Activated T-cell treated with anti-CD3 and anti-CD28 coated beads, Interleukin-2, amount 50 U/mL, for 1 hour (primary cell): ENCODE data around the gene NBDY.
A peak's percentile ranks its signal among the peaks of the same experiment; 100 is the strongest.
"Not testable (repeated sequence)": the region's sequence is repeated elsewhere in the genome, so short reads cannot be mapped to it uniquely, and the experiment has no call there.

Source experiments
- DNase-seq: peaks from one replicate; pipeline ENCODE4 v3.0.0-alpha.2; 2020

NBDY gene

DNA sequence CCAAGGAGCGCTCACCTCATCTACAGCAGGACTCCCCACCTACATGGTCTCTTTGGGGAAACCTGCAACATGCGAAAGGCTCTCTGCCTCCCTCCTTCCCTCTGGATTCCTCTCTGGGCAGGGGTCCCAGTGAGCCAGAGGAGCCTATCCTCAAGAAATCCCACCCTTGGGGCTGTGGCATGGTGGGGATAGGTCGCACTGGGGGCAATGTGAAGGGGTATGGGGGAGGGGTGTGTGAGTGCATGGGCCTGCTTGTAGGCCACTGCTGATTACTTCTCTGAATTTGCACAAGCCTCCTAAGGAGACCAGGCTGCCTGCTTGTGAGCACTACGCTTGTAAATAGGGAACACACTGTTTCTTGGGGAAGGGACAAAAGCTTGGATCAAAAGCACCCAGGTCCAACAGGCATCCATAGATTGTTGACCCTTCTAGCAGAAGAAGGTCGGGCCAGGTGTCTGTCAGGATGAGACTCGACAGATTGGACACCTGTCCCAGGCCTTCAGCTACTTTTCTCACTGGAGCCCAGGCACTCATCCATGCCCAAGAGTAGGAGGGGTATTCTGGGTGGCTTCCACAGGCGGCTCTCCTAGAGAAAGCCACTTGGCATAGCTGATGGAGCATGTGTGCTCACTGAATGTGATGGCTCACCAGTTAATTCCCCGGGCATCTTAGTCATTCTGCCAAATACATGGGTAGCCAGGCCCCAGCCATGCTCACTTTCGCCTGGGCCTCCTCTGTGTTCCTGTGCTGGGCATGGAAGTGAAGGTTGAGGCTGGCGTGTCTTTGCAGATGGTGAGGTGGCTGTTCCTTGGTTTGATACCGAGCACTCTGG is 75.0 kb downstream of the NBDY start:
- DNase-seq, result no peak

DNA sequence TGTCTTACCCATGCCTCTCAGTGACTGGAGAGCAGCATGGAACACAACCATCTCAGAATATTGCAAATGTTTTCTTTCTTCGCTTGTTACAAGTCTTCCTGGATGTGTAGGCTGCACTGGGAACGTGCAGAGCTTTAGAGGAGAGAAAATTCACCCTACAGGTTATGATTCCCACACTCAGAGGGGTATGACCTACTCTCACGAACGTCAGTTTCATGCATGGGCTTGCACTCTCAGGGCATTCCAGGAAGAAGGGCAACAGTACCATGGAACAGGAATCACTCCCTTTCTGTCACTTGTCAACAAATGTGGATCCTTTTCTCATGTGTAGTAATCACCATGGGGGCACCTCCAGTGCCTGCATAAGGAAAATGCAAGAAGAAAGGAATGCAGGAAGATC is 75.8 kb downstream of the NBDY start:
- DNase-seq, result no peak

DNA sequence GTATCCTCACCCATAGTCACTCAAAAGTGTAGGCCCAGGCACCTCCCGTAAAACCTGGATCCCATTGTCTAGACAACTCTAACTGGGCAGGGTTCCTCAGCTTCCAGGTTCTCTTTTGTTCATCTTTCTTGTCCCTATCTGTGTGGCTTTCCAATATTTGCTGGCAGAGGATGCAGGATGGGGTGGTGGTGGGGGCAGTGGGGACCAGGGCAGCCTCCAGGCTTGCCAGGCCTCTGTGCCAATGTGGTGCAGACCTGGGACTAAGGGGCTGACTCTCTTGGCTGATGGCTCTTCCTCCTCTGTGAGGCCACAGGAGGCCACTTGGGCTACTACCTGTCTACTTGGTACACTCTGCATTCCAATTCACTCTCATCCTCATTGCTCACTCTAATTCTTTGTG is 76.4 kb downstream of the NBDY start:
- DNase-seq, result no peak

DNA sequence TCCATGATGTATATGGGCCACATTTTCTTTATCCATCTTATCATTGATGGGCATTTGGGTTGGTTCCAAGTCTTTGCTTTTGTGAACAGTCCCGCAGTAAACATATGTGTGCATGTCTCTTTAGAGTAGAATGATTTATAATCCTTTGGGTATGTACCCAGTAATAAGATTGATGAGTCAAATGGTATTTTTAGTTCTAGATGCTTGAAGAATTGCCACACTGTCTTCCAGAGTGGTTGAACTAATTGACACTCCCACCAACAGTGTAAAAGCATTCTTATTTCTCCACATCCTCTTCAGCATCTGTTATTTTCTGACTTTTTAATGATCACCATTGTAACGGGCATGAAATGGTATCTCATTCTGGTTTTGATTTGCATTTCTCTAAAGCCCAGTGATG is 77.1 kb downstream of the NBDY start:
- DNase-seq, result not testable (repeated sequence)

DNA sequence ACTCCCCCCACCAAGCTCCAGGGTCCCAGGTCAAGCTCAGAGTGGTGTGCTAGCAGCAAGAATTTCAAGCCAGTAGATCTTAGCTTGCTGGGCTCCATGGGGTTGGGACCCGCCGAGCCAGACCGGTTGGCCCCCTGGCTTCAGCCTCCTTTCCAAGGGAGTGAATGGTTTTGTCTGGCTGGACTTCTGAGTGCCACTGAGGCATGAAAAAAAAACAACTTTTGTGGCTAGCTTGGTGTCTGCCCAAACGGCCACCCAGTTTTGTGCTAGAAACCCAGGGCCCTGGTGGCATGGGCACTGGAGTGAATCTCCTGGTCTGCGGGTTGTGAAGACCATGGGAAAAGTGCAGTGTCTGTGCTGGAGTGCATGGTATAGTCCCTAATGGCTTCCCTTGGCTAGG is 82.6 kb downstream of the NBDY start:
- no peak for DNase-seq

DNA sequence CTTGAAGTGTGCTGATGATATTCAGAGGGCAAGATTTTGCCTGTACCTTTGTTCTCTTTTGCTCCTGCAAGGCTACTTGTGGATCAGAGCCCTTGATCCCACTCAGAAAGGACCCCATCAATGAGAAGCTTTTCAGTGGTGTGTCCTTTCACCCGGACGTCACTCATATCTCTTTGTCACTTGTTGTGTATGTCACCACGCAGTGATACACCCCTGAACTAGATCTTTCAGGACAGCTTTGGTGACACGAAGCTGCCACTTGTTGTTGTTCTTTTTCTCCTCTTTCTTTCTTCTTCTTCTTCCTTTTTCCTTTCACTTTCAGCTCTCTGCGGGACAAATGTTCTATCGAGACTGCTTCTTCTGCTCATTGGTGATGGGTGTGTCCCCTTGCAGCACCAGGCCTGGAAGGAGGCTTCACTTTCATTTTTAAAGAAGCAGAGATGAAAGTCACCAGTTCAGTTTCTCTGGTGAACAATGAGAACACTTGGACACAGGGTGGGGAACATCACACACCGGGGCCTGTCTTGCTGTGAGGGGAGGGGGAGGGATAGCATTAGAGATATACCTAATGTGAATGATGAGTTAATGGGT is 83.6 kb downstream of the NBDY start:
- no peak for DNase-seq

DNA sequence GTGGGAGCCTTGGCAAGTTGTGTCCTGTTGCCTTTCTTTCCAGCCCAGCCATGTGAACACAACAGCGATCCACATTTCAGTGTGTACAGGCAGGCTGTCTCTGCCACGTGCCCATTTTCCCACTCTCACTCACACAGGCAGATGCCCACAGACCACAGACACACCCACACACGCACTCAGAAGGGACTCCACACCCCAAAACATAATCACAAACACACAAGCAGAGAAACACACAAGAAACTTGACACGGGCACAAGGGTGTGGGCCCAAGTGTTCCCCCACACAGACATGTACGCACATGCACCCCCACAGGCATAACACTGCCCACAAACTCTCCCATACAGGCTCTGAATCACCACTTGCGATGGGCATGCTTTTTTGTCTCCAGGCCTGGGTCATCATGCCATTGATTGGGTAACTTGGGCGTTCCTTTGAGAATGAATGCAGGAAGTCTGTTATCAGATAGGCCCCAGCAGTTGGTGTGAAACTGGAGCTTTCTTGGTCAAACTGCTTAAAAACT is 84.3 kb downstream of the NBDY start:
- peak; percentile 53 for DNase-seq

DNA sequence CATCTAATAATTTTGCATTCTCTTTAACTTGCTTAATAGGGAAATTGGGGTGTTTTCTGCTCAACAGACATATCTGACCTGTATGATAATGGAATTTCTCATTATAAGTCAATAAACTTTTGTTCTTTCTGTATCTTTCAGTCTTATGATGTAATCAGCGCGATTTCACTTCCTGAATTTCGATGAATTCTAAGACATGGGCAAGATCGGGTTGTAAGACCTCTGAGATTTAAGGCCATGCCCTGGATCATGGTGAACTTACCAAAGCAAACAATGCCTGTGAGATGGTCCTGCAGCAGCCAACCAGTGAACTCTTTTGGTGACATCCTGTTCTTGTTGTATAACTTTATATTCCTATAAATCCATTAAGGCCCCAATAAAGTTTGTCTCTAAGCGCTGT is 88.1 kb downstream of the NBDY start:
- DNase-seq, result no peak

DNA sequence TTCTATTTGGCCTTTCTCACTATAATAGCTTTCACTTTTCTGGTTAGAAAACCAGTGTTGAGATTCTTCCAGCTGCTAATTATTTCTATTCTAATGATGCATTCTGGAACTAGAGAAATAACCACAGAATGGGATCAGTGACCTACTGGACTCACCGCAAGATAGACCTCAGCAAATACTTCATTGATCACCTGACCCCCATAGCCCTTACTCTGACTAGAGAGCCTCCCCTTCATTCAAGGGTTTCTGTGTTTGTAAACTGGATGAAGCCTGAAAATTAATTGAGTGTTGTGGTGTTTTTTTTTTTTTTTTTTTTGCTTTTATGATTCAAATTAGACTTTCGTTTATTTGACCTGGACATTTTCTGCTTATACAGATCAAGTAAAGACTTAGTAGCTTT is 97.0 kb downstream of the NBDY start:
- no peak for DNase-seq

DNA sequence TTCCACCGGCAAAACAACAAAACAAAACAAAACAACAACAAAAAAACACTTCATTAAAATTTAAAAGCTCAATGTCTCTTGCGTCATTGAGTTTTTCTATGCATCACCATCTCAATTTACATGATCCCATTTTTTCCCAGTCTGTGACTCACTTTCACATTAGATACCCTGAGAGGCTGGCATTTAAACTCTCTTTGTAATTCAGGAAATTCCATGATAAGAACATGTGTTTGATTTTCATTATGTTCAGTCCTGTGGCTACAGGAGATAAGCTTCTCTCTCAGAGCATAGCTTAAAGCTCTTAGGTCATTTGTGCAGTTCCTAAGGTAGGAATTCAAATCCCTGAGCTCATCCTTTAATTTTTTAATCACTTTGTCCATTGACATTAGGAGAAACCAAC is 104.6 kb downstream of the NBDY start:
- no peak for DNase-seq

DNA sequence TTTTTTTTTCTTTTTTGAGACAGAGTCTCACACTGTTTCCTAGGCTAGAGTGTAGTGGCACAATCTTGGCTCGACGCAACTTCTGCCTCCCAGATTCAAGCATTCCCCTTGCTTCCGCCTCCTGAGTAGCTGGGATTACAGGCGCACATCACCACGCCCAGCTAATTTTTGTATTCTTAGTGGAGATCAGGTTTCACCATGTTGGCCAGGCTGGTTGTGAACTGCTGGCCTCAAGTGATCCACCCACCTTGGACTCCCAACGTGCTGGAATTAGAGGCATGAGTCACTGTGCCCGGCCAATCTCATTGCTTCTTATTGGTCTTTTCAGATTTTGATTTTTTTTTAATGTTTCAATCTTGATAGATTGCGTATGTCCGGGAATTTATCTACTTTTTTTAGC is 124.4 kb downstream of the NBDY start:
- DNase-seq, result no peak

DNA sequence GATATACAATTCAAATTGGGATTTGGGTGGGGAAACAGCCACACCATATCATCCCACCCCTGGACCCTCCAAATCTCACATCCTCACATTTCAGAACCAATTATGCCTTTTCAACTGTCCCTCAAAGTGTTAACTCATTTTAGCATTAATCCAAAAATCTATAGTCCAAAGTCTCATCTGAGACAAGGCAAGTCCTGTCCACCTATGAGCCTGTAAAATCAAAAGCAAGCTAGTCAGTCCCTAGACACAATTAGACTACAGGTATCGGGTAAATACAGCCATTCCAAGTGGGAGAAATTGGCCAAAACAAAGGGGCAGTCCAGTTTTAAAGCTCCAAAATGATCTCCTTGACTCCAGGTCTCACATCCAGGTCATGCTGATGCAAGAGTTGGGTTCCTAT is 128.0 kb downstream of the NBDY start:
- DNase-seq, result no peak

DNA sequence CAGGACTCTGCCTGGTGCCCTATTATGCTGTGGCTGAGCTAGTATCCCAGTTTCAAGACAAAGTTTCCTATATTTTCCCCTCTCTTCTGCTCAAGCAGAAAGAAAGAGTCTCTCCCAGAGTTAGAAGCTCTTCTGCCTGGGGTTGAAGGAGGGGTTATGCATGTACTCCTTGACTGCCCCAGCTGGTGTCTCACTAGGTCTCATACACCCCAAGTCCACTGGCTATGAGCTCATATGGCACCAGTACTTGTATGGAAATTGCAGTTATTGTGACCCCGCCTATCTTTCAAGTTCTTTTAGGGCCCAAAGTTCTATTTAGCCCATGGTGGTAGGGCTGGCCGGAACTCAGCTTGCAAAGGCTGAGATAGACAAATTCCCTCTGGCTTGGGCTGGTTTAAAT is 131.8 kb downstream of the NBDY start:
- DNase-seq, result no peak
